Activated CD4-positive, CD25-positive, alpha-beta regulatory T cell treated with anti-CD3 and anti-CD28 coated beads, Interleukin-2, amount 50 U/mL, for 72 hours (primary cell): ENCODE measurements around the gene PMF1.
"Not testable (repeated sequence)": the region's sequence is repeated elsewhere in the genome, so short reads cannot be mapped to it uniquely, and the experiment has no call there.

Experiments
- DNase-seq: peaks from one replicate; pipeline ENCODE4 v3.0.0; 2021

Gene PMF1

DNA sequence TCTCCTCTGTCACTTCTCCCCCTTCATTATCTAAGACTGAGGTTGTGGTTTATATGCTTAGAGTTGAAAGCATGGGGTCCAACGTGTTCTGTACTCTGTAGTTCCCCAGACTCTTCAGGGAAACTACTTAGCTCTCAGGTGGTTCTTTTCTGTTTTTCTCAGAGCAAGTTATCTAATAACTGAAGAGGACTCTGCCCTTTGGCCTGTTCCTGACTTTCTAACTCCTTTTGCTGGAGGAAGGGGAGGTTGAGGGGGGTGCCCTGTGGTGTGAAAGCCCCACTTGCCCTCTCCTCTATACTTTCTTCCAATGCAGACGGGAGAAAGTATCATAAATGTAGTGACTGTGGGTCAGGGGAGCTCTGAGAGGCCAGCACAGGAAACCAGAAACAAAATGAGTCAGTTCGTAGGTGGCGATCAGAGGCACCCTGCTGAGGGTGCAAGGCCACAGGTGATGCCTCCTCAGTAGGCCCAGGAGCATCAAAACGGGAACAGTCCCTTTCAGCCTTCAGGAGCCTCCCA is 13.9 kb upstream of the PMF1 start:
- no peak for DNase-seq

DNA sequence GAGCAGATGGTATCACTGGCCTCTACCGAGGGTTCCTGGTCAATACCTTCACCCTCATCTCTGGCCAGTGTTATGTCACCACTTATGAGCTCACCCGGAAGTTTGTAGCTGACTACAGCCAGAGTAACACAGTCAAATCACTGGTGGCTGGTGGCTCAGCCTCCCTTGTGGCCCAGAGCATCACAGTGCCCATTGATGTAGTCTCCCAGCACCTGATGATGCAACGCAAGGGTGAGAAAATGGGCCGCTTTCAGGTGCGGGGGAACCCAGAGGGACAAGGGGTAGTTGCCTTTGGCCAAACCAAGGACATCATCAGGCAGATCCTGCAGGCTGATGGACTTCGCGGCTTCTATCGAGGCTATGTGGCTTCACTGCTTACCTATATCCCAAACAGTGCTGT is 12.8 kb upstream of the PMF1 start:
- DNase-seq = no peak

DNA sequence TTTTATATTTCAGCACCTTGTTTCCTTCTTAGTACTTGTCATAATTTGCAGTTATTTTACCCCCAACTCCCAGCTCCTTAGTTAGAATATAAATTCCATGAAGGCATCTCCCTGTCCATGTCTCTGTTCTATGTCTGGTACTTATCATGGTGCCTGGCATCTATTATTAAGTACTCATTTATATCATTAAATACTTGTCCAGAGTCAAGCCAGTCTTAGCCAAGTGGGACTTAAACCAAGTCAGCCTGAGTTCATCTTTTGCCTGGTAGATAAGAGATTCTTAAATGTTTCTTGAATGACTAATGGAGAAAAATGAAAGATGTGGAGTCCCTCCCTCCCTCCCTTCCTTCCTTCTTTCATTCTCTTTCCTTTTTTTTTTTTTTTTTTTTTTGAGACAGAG is 9.5 kb upstream of the PMF1 start:
- DNase-seq = no peak

GRCh38 chr1:156204686-156205085 is 8.1 kb upstream of the PMF1 start:
- no peak for DNase-seq

DNA sequence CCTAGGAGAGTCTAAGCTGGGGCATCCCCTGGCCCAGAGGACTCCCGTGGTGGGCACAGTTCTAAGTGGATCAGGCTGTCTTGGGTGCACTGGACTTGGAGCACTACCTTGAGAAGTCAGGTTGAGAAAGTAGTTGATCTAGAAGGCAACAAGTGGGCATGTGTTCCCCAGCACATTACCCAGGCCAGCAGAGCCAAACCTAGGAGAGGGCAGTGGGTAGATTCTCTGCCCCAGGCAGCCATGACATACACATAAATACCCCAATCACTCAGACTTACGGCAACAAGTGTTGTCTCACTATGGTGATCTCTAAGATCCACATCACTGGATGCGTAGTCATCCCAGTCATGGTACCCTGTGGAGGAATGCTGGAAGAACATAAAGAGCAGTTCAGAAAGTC is 1.6 kb upstream of the PMF1 start:
- no peak for DNase-seq

DNA sequence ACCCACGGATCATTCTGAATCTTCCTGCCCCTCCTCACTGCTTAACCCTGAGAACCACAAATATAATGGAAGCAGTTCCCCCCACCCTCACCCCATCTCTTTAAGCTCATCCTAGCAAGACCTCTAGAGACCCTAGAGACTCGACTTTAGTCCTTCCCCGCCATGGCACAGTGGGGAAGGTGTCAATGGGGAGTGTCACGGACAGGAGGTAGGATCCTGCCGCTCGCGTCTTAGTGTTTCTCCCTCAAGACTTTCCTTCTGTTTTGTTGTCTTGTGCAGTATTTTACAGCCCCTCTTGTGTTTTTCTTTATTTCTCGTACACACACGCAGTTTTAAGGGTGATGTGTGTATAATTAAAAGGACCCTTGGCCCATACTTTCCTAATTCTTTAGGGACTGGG is 677 bp upstream of the PMF1 start:
- DNase-seq = no peak

DNA sequence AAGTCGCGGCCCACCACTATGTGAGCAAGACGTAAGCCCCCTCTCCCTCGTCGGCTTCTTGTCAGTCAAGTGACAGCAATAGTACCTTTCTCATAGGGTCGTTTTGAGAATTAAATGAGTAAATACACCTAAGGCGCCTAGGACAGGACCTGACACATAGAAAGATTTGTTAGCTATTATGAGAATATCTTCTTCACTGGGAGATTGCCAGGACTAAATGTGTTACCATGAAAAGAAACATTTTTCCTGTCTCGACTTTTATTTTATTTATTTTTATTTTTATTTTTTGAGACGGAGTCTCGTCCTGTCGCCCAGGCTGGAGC is 798 bp downstream of the PMF1 start:
- DNase-seq = no peak

GRCh38 chr1:156214024-156214748 is 1.4 kb downstream of the PMF1 start:
- no peak for DNase-seq

DNA sequence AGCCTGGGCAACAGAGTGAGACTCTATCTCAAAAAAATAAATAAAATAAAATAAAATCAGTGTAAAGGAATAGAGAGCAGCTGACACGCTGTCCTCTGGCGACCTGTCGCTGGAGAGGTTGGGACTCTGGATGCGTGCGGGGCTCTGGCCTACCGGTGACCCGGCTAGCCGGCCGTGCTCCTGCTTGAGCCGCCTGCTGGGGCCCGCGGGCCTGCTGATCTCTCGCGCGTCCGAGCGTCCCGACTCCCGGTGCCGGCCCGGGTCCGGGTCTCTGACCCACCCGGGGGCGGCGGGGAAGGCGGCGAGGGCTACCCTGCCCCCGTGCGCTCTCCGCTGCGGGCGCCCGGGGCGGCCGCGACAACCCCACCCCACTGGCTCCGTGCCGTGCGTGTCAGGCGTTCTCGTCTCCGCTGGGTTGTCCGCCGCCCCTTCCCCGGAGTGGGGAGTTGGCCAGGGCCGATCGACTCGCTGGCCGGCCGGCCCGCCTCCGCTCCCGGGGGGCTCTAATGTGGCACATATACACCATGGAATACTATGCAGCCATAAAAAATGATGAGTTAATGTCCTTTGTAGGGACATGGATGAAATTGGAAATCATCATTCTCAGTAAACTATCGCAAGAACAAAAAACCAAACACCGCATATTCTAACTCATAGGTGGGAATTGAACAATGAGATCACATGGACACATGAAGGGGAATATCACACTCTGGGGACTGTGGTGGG is 3.7 kb downstream of the PMF1 start:
- DNase-seq = not testable (repeated sequence)

- no peak for DNase-seq
Observed at GRCh38 chr1:156217871-156218270, 5.1 kb downstream of the PMF1 start.

DNA sequence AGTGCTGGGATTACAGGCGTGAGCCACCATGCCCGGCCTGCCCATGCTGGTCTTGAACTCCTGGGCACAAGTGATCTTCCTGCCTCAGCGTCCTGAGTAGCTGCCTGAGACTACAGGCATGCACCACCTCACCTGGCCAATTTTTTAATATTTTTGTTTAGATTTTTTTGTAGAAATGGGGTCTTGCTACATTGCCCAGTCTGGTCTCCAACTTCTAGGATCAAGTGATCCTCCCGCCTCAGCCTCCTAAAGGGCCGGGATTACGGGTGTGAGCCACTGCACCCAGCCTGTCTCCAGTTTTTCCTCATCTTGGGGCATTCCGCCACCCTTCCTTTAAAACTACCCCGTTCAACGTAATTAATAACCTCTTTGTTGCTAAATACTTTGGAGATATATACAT is 7.4 kb downstream of the PMF1 start:
- no peak for DNase-seq

DNA sequence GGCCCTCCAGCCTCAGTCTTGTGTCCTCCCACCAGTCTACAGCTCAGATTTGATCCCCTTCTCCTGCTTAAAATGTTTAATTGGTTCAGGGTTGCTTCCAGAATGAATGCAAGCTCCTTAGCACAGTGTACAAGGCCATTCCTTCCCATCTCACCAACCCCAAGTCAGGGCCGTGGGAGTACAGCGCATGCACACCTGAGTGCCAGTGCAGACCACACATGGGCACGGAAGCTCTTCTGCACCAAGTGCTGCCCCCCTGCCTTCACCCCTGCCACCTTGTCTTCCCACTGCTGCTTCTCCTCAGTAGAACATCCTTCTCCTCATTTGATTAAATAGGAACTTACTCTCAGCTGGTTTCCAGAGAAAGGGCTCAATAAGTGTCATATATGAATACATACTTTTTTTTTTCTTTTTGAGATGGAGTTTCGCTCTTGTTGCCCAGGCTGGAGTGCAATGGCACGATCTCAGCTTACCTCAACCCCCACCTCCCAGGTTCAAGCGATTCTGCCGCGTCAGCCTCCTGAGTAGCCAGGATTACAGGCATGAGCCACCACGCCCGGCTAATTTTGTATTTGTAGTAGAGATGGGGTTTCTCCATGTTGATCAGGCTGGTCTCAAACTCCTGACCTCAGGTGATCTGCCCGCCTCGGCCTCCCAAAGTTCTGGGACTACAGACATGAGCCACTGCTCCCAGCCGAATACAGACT is 9.3 kb downstream of the PMF1 start:
- no peak for DNase-seq

GRCh38 chr1:156225677-156226014 is 12.8 kb downstream of the PMF1 start:
- DNase-seq = no peak

DNA sequence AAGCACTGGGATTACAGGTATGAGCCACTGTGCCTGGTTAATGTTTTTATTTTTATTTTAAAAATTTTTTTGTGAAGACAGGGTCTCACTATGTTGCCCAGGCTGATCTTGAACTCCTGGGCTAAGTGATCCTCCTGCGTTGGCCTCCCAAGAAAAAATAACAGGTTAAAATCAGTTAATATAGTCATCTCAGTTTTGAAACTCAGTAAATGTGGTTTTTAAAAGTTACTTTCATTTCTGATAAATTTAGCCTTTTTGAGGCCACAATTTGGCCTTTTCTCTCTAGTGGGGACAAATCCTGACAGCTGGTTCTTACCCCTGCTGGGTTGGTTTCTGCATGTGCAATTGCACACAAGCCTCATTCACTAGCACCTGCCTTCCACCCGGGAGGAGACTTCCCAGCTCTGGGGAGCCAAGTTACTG is 13.3 kb downstream of the PMF1 start:
- DNase-seq = no peak

DNA sequence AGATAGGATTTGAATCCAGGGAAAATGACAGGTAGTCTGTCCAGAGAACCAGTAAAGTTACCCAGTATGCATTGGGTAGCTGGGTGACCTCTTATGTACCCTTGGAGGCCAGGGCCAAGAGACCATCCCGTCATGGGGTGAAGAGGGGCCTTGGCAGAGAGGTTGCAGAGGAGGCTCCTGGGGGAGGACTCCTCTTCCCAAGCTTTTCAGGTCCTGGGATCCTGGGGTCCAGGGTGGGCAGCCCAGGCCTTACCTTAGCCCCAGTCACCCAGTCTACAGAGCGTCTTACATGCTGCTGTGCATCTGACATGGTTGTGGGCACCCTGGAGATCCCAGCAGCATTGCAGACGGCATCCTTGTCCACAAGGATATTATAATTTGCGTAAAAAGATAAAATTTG is 14.0 kb downstream of the PMF1 start:
- DNase-seq = no peak

DNA sequence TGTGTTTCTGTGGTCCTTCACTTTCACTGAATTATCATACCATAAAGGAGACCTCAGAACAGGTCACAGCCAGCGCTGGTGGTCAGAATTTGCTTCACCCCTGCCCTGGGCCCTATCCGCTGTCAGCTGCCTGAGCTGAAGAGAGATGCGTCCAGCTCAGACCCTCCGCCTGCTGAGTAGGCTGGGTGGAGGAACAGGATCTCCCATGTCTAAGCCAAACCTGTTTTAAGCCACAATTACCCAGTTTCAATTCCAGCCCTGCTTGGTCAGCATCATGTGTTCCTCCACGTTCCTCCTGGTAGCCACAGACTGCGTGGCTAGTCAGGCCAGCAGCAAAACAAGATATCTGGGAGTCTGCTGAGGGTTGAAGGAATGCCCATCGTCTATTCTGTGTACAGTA is 15.7 kb downstream of the PMF1 start:
- DNase-seq = no peak

GRCh38 chr1:156229809-156230472 is 17.1 kb downstream of the PMF1 start:
- no peak for DNase-seq

DNA sequence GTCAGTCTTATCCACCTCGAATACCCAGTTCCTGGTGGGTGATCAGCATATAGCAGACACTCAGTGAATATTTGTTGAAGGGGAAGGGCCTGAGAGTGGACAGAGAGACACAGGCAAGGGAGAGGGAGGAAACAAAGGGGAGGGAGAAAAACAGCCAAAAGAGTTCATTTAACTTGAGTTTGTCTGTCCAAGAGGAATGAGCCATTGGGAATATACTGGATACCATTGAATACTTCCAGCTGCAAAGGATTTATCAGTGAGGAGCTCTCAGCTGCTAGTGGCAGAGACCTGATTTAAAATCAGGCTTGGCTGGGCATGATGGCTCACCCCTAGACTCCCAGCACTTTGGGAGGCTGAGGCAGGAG is 17.6 kb downstream of the PMF1 start:
- no peak for DNase-seq

DNA sequence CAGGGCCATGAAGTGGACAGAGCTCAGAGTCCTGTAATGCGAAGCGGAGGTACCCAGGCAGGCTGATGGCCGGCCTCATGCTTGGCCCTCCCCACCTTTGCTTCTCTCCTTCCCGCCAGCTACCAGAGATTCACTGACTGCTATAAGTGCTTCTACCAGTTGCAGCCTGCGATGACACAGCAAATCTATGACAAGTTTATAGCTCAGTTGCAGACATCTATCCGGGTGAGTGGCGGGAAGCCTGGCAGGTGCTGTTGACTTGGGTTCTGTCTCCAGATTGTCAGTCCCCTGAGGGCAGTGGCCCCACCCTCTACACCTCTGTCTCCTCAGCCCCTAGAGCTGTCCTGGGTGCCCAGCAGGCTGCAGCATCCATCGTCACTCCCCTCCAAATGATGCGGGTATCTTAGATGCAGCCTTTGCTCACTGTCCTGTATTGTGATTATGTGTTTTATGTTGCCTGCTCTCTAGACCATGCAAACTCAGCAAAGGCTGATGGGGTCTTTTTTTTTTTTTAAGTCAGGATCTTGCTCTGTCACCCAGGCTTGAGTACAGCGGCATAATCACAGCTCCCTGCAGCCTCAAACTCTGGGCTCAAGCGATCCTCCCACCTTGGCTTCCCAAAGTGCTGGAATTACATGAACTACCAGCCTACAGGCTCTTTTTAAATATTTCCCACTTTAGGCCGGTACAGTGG is 19.5 kb downstream of the PMF1 start:
- no peak for DNase-seq

DNA sequence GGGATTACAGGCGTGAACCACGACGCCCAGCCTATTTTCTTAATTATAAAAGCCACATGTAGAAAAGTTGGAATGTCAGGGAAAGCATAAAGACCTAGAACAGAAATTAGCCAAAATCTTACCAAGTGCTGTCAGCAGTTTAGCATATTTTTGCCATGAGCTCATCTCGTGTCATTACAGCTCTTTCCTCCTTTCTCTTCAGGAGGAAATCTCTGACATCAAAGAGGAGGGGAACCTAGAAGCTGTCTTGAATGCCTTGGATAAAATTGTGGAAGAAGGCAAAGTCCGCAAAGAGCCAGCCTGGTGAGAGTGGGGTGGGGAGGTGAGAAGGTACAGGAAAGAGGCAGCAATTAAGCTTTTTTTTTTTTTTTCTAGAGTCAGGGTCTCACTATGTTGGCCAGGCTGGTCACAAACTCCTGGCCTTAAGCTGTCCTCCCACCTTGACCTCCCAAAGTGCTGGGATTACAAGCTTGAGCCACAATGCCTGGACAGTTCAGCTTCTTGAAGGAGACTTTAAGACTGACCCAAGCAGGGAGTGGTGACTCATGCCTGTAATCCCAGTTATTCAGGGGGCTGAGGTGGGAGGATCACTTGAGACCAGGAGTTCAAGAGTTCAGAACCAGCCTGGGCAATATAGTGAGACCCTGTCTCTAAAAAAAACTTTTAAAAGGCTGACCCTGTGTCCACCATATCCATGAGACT is 20.8 kb downstream of the PMF1 start:
- DNase-seq = no peak

- DNase-seq = no peak
Observed at GRCh38 chr1:156236164-156236563, 23.4 kb downstream of the PMF1 start.

- DNase-seq = no peak
Observed at GRCh38 chr1:156238248-156238647, 25.4 kb downstream of the PMF1 start.
